A204.1 (cell line): ENCODE data around the gene PTTG1IP2.
A peak's percentile ranks its signal among the peaks of the same experiment; 100 is the strongest.
"Not testable (repeated sequence)": the region's sequence is repeated elsewhere in the genome, so short reads cannot be mapped to it uniquely, and the experiment has no call there.

Experiments
- FAIRE-seq: peaks from 2 replicates; lab custom pipeline; 2012; peaks lifted over from hg19 to GRCh38; lab: Jason Lieb, UNC

Gene PTTG1IP2

DNA sequence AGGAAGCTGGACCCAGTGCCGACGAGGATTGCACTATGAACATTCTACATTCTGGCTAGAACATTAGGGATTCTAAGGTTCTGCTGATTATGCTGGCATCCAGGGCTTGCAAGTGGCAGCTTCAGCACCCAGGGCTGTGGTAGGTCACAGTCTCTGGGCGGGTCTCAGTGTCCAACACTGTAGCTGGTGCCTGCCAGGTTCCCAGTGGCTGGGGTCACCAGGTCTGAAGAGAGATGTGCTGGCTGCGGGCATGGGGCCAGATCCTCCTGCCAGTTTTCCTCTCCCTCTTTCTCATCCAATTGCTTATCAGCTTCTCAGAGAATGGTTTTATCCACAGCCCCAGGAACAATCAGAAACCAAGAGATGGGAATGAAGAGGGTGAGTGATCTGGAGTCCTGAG is at the start of gene PTTG1IP2:
Gene PTTG1IP2, plus strand, starts transcription at position 86 of the 400 bp plus-strand sequence. Its CDS starts 148 bp downstream, at position 234.
- no peak for FAIRE-seq

DNA sequence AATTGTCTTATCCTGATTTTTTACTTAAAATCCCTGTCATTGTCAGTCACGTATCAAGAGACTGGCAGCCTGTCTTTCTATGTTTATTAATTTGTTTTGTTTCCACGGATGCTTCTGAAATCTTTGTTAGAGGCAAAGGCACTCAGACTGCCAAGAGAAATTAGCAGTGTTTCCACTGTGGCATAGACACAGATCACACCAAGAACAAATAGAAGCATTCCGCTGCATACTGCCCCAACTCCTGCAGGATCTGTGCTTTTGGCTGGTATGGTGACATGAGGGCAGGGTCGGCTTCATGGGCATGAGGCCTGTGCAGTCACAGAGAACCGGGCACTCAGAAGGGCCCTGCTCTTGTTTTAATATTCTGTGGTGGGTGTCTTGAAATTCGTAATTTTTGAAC is 47.8 kb upstream of the PTTG1IP2 start:
- FAIRE-seq, result no peak

DNA sequence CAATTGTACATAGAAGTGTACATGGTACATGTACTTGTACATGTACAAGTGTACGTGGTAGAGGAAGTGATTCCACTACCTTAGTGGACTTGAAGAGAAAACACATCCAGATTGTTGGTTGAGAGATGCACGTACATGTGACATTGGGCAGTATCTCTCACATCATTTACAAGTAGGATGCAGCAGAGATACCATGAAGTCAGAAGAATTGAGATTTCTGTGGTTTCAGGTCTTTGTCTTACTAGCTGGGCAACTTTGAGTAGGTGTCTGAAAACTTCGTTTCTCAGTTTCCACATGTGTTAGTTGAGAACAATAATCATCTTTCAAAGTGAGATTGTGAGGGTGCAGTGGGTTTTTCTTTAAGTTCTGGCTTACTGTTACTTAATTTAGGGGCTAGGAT is 44.7 kb upstream of the PTTG1IP2 start:
- FAIRE-seq, result no peak

DNA sequence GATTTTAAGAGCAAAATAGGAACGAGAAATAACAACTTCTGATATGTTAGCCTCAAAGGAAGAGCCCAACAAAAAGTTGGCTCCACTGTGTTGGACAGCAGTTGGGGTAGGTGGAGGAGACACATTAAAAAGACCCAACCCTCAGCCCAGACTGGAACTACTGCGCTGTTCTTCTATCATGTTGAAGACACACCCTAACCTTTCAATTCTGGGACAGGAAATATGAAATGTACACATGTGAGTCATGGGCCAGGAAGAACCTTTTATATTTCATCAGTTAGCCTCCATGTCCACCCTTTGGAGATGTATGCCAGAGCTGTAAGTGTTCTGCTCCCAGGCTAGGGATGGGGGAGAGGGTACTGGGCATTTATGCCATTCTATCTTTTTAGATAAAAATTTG is 44.1 kb upstream of the PTTG1IP2 start:
- no peak for FAIRE-seq

DNA sequence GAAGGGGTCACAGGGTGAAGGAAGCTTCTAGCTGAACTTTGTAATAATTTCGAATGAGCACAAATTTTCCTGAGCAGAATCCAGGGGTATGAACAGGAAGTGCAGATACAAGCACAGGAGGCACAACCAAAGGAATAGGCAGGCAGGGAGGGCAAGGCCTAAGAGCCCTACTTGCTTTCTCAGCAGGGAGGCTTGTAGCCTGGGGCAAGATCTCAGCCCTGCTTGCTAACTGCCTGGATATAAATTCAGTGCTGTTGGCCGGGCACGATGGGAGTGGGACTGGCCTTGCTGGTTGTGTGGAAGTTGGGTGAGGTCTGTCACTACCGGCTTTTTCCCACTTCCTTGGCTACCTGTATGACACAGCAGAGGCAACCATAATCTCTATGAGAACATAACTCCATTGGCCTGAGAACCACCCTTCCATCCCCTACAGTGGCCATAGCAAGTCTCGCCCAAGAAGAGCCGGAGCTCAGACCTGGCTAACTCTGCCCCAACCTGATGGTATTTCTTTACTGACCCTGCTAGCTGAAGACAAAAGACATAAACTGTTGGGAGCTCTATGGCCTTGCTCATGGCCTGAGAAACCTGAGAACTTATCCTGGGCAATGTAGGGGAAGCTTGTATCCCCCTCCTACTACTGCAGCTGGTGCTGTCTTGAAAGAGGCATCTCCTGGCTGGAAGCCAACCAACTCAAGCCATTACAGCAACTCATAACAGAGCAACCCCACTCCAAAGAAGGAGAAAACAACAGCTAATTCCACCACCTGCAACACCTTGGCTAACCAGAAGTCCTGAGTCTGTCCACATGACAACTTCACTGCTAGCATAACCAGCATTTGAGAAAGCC is 38.6 kb upstream of the PTTG1IP2 start:
- no peak for FAIRE-seq

DNA sequence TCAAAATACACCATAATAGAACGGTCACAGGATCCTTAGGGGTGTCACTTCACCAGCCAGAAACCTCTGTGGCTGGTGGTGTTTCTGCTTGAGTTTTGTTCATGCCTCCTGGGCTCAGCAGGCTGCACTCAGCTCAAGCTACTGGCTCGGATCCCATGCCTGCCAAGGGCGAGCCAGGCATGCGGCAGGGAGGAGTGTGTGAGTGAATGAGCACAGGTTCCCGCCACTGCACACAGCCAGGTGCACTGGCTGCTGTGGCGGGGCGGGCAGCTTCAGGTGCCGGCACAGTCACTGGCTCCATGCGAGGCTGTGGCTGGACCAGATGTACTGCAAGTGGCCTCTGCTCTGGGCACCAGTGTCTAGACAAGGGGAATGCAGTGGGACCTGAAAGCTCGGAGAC is 36.7 kb upstream of the PTTG1IP2 start:
- FAIRE-seq, result no peak

DNA sequence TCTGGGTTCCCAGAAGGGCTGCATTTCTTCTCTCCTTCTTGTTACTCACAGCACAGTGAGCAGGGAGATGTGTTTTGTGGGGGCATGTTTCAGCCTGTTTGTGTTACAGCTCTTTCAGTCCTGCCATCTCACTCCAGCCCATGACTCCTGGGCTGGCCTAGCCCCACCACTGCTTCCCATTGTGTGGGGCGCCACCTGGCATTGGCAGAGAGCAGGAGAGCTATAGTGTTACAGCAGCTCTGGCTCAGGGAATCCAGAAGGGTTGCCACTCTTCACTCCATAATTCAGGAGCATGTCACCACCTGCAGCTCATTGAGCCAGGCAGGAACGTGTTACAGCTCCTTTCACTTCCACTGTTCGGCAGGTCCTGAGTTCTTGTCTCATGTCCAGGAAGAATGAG is 36.2 kb upstream of the PTTG1IP2 start:
- no peak for FAIRE-seq

DNA sequence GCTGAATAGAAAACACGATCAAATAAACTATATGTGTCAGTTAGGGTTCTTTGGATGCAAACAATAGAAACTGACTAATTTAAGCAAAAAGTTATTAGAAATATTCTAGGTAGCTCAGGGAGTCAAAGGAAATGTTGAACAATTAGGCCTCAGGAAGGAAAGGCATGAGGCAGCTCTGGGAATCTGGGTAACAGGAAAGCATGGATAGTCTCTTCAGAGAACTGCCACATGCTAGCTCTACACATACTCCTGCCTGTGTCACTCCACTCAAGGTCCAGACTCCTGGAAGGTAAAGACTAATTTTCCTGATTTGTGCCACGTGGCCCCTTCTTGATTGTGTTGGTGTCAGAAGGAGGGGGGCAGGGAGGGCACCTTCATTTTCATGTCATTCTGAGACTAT is 23.8 kb upstream of the PTTG1IP2 start:
- FAIRE-seq, result no peak

DNA sequence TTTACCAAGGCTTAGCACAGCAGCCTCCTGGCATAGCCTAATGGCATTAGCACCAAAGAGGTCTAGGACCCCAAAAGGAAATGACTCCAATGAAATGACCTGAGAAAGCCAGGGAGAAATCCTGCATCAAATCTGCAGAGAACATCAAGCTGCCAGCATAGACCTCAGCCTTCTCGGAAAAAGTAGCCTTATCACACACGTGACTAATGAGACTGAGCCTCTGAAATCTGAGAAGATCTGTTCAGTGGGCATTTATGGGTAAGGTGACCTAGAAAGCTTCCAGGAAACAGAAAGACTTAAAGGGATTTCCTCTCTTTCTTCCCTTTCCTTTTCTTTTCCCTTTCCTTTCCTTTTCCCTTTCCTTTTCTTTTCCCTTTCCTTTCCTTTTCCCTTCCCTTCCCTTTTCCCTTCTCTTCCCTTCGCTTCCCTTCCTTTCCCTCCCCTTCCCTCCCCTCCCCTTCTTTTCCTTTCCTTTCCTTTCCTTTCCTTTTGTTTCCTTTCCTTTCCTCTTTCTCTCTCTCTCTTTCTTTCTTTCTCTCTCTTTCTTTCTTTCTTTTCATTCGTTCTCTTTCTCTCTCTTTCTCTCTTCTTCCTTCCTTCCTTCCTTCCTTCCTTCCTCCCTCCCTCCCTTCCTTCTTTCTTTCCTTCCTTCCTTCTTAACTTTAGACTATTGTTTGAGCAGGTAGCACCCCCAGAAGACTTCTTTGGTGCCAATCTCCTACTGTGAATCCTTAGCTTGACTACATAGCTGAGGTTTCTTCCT is 23.1 kb upstream of the PTTG1IP2 start:
- FAIRE-seq, result no peak

DNA sequence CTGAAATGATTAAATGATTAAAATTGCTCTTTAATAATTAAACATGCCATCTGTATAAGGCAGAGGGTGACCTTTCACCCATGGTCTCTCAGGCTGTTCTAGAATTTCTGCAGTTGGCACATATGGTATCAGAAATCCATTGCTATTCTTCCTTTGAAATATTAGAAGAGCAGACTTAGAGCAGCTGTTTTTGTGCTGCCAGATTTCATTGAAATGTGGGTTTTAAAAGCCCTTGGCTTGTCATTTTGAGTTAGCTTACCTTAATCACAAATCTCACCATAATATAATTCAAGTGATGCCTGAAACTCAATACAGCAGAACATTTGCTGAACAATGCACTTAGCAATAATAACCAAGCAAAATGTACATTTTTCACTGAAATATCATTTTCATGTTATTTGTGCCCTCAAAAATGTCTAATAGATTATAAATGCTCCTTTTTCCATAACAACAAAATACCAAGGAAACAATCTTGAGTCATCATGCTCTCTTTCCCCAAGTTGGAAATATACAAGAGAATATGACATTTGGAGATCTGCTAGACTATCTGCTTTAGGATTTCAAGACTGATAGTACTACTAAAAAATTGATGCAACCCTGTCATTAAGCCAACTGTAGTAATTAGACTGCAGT is 16.1 kb upstream of the PTTG1IP2 start:
- FAIRE-seq, result no peak

DNA sequence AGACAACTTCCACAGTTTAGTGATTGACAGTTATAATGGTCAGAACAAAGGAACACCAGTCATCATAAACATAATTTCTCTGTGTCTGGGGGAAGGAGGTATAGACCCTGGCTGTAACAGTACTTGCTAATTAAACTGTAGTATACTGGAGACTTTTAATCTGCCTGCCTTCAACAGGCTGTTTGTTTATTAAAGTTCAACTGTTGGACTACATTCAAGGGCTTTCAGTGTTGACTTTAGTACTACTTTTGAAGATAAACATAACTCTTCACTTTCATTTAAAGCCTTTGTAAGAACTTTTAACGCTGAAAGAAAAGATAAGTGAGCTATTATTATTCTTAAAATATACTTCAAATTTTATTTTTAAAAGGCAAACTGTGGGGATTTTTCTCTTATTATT is 15.5 kb upstream of the PTTG1IP2 start:
- no peak for FAIRE-seq

DNA sequence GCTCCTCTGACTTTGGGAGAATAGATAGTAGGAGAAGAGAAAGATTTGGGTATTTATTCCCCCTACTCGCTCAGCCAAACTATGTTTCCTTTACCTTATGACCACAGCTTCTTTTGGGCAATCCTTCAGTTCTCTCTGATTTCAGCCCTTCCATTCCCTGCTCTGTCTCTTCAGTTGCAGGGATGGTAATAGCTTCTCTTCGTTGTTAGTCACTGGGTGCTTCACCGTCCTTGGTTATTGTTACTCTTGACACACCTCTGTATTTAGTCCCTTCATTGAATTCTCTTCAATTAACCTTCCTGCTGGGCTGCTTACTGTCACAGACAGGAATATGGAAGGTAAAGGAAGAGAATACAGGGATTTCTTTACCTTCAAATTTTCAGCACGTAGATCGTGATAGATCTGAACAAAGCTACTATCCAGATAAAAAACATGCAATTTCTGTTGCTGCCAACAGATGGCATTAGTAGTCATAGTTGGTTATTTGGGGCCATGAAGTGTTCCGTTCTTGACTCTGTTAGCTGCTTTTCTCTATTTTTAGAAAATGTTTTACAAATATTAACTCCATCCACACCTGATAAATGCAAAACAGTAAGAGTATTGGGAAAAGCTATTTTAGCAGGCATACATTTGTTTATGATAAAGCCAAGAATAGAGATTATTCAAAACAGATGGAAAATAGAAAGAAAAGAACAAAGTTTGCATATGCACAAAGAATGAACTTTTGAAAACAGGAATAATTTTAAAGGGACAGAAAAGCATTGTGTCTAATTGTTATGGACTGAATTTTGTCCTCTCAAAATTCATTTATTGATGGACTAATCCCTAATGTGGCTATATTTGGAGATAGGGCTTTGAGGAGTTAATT is 14.0 kb upstream of the PTTG1IP2 start:
- FAIRE-seq, result peak; percentile 95

DNA sequence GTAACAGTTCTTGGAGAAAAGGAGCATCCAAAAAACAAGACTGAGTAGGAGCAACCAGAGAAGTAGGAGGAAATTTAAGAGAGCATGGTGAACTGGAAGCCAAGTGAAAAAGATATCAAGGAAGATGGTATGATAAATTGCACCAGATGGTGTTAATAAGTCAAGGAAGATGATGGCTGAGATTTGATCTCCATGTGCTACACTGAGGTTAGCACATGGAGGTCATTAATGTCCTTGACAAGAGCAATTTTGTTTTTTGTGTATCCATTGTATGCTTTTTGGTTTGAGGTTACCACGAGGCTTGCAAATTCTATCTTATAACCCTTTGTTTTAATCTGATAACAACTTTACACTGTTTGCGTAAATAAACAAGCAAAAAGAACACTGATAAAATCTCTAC is 11.3 kb upstream of the PTTG1IP2 start:
- FAIRE-seq, result no peak

DNA sequence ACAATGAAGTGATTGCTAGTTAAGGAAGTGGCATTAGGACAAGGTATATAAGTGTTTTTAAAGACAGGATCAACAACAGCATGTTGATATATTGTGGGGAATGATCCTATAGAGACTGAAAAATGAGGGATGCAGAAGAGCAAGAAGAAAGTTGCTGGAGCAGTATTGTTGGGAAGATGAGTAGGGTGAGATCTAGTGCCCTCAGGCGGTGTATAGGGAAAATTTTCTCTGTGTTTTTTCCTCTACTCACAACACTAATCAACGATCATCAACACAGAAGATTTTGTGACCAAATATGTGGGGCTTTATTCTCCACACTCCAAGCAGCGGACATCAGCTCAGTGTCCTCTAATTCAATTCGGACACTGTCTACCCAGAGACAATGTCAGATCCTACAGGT is 9.6 kb upstream of the PTTG1IP2 start:
- FAIRE-seq, result no peak

DNA sequence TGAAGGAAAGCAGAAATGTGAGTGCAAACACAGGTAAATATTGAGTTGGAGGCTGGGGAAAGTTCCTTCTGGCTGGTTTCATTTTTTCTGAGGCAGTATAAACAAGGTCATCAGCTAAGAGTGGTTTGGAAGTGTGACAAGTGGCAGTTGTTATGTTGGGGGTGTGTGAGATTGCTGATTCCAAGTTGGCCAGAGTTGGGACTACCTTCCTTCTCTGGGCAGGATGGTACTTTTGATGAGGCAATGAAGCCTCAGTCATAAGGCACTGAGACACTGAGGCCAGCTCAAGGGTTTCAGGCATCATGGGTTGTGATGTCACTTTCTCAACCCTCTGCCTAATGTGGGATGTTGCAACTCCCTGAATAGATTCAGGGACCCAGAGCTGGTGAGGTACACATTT is 8.2 kb upstream of the PTTG1IP2 start:
- FAIRE-seq, result no peak

DNA sequence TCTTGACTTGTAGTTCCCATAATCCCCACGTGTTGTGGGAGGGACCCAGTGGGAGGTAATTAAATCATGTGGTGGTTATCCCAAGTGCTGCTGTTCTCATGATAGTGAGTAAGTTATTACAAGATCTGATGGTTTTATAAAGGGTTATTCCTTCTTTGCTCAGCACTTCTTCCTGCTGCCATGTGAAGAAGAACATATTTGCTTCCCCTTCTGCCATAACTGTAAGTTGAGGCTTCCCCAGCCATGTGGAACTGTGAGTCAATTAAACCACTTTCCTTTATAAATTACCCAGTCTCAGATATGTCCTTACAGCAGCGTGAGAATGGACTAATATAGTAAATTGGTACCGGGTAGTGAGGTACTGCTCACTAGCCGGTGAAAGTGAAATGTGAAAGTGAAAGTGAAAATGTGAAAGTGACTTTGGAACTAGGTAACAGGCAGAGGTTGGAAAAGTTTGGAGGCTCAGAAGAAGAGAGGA is 6.2 kb upstream of the PTTG1IP2 start:
- FAIRE-seq, result not testable (repeated sequence)

DNA sequence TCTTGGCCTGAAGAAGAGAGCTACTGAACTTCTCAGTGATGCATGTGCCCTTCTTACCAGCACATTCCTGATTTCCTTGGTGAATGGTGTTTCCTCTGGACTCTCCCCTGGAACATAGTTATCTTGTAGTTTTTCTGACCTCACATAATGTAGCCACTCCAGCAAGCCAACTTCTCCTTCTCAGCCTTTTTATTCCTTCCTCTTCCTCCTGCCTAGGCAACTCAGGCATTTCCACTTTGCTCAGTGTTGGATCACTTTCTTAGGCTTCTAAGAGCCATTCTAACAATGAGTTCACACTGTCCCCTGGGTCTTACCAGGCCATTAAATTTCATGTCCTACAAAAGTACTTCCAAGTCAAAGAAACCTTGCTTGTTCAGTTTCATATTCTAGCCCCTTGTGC is 3.6 kb upstream of the PTTG1IP2 start:
- no peak for FAIRE-seq

DNA sequence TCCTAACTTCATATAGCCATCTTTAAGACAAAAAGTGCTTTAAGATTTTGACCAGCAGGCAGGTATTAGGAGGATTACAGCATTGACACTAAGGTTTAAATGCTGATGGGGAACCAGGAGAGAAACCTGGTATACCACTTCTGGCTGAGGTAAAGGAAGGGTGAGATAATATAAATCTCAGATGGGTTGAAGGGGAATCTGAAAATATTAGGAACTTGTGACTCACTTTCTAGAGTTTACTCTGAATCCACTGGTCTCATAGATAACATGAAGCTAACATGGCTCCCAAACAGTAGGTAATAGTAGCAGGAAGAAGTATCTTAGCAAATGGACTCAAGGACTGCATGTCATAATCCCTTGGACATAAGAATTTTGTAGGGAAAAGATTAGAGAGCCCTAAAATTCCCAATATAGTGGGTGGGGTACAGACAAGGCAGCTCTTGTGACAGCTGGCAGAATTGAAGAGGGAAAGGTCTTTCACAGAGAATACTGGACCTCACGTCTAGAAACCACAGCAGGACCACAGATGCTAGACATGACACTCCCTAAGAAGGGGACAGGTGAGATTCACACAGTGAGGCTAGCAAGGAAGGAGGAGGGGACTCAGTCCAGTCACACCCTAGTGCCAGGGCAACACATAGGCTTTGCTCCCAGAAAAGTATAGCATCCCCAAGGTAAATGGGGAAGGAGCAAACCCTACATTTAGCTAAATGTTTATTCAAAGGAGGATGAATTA is 3.5 kb downstream of the PTTG1IP2 start:
- no peak for FAIRE-seq

DNA sequence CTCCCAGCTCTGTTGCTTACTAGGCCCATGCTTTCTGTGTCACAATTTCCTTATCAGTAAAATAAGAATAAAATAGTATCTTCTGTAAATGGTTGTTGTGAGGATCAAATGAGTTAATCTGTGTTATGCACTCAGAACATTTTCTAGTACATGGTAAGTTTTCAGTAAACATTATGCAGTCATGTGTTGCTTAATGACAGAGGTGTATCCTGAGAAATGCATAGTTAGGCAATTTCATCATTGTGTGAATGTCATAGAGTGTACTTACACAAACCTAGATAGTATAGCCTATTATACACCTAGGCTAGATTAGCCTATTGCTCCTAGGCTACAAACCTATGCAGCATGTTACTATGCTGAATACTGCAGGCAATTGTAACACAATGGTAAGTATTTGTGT is 4.4 kb downstream of the PTTG1IP2 start:
- FAIRE-seq, result no peak

DNA sequence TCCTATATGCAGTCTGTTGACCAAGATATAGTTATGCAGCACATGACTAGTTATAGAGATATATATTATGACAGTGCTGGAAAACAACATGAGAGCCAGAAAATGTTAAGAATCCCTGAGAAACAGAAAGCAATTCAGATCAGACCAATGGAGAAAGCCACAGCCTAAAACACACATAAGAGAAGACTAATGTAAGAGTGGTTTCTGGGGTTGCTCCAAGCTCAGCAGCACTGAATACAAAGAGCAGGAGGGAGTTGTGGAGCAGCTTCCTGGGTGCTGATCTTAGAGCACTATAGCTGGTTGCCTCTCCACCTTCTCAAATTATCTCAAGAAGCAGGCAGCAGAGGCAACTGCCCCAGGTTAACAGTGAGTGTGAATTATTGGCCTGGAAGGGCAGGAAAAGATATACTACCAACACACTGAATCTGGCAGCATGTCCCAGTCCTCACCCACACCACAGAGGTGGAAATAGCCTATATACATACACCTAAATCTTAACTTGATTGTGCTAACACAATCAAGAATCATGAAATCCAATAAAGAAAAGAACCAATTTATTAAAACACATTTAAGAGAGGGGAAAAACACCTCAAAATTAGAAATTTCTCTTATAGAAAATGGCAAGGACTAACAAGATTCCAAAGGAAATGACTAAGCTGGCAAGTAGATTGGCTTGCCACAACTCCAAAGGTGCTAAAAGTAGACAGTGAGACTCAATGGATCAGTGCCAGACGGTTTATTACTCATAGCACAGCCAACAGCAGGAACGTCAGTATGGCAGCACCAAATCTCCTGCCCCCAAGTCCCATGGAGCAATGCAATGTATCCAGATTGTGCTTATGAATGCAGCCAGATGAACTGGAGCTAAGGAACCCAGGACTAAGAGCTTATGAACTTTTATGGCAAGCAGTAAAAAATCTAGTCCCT is 5.1 kb downstream of the PTTG1IP2 start:
- FAIRE-seq, result no peak
